ENCODE results near the gene PTPRN2.

Gene PTPRN2

DNA sequence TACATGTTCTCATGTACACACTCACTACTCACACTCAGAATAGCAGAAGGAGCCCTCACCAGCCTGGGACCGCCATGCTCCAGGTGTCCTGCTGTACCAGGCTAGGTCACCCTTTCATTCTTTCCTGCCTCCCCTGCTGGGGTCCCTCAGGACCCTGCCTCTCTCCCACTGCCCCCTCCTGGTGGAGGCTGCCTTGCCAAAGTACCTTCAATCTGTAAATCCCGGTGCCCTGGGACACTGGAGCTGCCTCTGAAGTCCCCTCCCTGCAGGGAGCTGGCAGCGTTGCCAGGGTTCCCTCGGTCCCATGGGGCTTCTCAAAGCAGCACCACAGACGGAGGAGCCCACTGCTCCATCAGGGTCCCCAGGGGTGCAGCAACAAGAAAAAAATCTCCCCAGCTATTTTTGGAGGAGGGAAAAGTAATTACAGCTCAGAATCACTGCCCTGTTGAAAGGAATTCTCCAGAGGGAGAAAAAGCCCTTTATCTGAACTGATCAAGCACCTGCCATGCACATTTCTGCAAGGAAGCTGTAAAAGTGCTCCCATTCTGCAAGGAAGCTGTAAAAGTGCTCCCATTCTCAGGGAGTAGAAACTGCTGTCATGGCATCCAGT lies 259.9 kb downstream of the PTPRN2 start:
- no peak for DNase-seq (ENCODE audit: low read depth in 1 of 2, low spot score in 1 of 2)

DNA sequence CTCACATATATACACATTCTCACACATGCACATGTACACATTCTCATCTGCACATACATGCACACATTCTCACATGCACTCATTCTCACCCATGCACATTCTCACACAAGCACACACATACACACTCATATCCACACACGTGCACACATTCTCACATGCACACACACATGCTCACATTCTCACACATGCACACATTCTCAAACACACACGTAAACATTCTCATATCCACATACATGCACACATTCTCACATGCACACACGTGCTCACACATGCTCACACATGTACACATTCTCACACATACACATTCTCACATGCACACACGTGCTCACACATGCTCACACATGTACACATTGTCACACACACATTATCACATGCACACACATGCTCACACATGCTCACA lies 260.6 kb downstream of the PTPRN2 start:
- no peak for DNase-seq (ENCODE audit: low read depth in 1 of 2, low spot score in 1 of 2)

GRCh38 chr7:158325530-158326381 lies 261.9 kb downstream of the PTPRN2 start:
- DNase-seq (ENCODE audit: low read depth in 1 of 2, low spot score in 1 of 2): no peak

- no peak for DNase-seq (ENCODE audit: low read depth in 1 of 2, low spot score in 1 of 2)
These were observed 262.9 kb downstream of the PTPRN2 start for GRCh38 chr7:158324397-158325360.

DNA sequence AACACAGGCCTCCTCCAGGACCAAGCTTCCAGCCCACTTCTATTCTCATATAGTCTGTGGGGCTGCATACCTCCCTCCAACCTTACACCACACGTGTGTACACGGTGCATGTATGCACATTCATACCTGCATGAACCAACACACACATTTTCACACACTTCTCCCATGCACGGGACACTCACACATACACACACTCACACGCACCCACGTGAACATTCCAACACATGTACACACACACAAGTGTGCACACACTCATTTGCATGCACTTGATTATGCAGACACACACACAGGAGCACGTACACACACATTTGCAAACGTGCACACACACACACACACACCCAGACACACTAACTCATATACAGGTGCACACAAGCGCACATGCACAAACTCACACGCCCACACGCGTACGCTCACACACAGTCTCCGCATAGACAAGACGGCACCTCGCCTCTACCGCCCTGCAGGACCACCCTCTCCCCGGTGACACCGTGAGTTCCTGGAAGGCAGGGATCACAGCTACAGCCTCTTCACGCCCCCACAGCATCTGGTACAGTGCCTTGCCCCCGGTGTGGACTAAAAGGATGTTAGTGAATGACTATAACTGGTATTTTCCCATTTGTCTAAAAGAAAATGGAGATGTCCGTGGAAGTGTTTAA lies 263.8 kb downstream of the PTPRN2 start:
- no peak for DNase-seq (ENCODE audit: low read depth in 1 of 2, low spot score in 1 of 2)

DNA sequence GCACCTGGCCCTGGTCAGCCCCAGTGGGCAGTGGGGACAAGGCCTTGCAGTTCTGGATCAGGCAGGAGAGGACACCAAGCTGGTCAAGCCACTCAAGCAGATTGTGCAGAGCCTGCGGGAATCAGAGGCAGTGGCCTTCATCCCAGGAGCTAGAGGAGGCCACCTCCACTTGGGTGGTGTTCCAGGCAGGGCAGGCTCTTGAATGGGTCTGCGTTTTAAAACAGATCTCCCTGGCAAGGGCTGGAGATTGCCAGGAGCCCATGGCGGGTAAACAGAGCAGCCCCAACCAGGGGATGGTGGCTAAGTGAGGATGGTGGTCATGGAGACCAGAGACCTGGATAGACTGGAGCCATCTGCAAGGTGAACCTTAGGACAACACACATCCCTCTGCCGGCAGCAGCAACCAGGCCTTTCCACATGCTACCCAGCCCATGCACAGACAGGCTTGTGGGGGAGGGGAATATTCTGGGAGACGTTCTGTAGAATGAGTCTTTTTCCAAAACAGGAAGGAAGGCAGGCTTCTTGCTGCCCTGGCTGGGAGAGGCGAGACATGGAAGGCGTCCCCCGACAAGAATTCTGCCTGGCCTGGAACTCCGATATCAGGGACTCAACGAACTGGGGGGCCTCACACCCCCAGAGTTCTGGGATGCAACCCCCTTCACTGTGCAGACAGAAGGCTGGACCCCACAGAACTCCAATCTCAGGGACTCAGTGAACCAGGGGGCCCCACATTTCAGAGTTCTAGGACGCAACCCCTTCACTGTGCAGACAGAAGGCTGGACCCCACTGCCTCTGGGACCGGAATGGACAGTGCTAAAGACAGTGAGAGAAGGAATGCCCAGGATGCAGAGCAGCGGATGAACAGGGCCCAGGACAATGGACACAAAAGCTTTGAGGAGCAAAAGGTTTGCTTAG lies 264.8 kb downstream of the PTPRN2 start:
- DNase-seq (ENCODE audit: low read depth in 1 of 2, low spot score in 1 of 2): no peak

- DNase-seq (ENCODE audit: low read depth in 1 of 2, low spot score in 1 of 2): no peak
These were observed 265.5 kb downstream of the PTPRN2 start for GRCh38 chr7:158321936-158322615.

DNA sequence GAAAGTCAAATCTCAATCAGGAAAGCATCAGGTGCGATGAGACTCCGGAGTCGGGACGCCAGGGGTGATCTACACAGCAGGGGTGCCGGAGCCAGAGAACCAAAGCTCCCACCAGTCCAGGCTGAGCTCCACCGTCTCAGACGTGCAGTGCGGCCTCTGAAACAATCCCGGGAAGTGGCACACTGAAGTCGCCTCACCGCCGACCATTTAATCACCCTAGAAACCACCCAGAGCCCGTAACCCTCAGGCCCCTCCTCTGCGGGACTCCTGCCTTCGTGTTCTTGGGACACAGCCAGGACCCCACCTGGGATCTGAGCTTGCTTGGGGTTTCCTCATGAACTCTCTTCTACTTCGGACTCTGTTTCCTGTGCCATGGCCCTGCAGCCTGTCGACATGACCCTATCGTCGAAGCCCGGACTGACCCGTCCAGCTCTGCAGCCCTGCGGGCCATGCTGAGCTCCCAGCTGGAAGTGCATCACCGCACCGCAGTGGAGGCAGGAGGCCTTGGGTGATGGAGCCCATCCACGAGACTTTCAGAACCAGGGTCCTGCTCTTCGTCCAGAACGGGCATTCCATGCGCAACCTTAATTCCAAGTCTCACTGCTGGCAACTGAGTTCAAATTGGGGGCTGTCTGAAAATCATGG lies 266.4 kb downstream of the PTPRN2 start:
- DNase-seq (ENCODE audit: low read depth in 1 of 2, low spot score in 1 of 2): no peak

DNA sequence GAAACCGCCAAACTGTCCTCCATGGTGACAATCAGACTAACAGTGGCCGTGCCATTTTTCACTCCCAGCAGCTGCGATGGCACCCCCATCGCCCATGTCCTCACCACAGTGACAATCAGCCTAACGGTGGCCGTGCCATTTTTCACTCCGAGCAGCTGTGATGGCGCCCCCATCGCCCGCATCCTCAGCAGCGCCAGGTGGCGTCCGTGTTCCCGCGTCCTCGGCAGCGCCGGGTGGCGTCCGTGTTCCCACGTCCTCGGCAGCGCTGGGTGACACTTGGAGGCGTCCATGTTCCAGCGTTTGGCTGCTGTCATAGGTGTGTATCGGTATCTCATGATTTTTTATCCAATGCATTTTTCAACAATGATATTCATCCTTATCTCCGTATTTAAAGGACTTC lies 267.3 kb downstream of the PTPRN2 start:
- no peak for DNase-seq (ENCODE audit: low read depth in 1 of 2, low spot score in 1 of 2)

GRCh38 chr7:158318511-158318913 lies 269.1 kb downstream of the PTPRN2 start:
- DNase-seq (ENCODE audit: low read depth in 1 of 2, low spot score in 1 of 2): no peak

- DNase-seq (ENCODE audit: low read depth in 1 of 2, low spot score in 1 of 2): no peak
These were observed 270.1 kb downstream of the PTPRN2 start for GRCh38 chr7:158317238-158318205.

- no peak for DNase-seq (ENCODE audit: low read depth in 1 of 2, low spot score in 1 of 2)
These were observed 271.1 kb downstream of the PTPRN2 start for GRCh38 chr7:158316466-158317031.

DNA sequence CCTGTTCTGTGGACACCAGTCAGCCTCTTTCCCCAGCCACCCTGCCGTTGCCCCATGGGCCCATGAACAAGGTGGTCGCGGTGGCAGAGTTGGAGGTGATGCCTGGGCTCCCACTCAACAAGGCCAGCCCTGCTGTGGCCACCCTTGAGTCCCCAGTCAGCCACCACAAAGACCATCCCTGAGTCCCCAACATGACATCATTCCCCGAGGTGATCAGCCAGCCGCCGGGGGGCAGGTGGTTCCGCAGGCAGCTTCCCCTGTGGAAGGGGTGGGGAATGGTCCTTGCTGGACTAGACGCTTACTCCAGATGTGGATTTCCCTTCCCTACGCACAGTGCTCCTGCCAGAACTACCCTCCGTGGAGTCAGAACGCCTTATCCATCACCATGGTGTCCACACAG lies 271.7 kb downstream of the PTPRN2 start:
- DNase-seq (ENCODE audit: low read depth in 1 of 2, low spot score in 1 of 2): no peak

DNA sequence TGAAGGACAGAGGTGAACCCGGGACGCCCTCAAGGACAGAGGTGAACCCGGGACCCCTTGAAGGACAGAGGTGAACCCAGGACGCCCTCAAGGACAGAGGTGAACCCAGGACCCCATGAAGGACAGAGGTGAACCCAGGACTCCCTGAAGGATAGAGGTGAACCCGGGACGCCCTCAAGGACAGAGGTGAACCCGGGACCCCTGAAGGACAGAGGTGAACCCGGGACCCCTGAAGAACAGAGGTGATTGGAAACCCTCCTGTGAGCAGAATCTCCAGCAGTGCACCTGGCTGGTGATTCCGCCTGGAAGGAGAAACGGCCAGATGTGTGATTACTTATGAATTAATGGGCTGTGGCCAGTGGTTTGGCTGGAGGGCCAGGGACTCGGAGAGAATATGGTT lies 272.3 kb downstream of the PTPRN2 start:
- DNase-seq (ENCODE audit: low read depth in 1 of 2, low spot score in 1 of 2): no peak

- DNase-seq (ENCODE audit: low read depth in 1 of 2, low spot score in 1 of 2): no peak
These were observed 273.2 kb downstream of the PTPRN2 start for GRCh38 chr7:158314394-158314793.

DNA sequence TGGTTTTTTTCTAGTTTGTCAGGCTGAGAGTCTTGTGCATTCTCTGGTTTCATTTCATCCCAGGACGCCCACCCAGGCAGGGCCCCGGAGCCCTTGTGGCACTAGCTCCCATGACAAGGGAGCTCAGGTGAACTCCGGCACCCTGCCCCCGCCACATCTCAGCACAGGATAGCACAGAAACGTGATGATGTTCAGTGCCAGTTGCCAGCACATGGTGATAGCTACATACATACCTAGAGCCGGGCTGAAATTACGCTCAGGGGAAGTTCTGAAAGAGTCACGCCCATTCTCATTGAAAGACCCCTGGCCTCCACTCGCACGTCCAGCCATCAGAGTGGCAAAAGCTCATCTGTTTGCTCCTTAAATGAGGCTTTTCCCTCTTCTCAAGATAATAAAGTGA lies 273.7 kb downstream of the PTPRN2 start:
- DNase-seq (ENCODE audit: low read depth in 1 of 2, low spot score in 1 of 2): no peak

DNA sequence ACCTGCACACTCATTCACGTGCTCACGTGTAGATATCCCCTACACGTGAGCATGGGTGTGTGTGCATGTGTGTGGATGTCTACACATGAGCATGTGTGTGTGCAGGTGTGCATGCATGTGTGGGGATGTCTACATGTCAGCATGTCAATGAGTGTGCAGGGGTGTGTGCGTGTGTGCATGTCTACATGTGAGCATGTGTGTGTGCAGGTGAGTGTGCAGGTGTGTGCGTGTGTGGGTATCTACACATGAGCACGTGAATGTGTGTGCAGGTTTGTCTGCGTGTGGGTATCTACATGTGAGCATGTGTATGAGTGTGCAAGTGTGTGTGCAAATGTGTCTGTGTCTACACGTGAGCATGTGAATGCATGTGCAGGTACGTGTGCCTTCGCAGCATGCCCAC lies 274.8 kb downstream of the PTPRN2 start:
- no peak for DNase-seq (ENCODE audit: low read depth in 1 of 2, low spot score in 1 of 2)
